ENCODE measurements around the gene LRP1B.

DNA sequence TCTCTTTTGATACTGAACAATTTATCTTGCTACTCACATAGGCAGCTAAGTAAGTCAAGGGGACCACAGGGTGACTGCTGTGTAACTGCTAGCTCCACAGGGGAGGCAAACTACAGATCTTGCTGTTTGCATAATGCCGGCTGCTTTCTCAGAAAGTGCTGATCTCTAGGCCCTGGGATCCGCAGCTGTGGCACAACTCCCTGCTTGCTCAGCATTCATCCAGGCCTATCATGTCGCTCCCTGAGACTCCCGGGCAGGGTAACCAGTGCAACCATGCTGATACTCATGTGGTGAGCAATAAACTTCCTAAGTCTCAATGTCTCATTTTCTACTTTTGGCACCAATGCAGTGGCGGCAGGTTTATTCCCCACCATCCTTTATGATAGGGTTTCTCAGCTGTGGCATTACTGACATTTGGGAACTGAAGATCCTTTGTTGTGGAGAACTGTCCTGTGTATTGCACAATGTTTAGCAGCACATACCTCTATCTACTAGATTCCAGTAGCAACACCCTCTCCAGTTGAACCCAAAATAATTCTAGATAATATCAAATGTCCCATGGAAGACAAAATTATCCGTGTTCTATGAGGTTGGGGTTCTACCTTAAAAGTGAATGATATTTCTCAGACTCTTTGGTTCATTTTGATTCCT lies 1101.3 kb downstream of the LRP1B start:
- TF ChIP-seq, protein P1, sequence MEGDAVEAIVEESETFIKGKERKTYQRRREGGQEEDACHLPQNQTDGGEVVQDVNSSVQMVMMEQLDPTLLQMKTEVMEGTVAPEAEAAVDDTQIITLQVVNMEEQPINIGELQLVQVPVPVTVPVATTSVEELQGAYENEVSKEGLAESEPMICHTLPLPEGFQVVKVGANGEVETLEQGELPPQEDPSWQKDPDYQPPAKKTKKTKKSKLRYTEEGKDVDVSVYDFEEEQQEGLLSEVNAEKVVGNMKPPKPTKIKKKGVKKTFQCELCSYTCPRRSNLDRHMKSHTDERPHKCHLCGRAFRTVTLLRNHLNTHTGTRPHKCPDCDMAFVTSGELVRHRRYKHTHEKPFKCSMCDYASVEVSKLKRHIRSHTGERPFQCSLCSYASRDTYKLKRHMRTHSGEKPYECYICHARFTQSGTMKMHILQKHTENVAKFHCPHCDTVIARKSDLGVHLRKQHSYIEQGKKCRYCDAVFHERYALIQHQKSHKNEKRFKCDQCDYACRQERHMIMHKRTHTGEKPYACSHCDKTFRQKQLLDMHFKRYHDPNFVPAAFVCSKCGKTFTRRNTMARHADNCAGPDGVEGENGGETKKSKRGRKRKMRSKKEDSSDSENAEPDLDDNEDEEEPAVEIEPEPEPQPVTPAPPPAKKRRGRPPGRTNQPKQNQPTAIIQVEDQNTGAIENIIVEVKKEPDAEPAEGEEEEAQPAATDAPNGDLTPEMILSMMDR (conservative IDR thresholded peaks at IDR 0.05 in 1 of 2, IDR thresholded peaks at IDR 0.05 in 1 of 2; ENCODE audit: low read depth in 1 of 2, low read length in 2 of 2): no peak
- TF ChIP-seq EZH2 (IDR thresholded peaks at IDR 0.05; ENCODE audit: low read length, missing control alignments): no peak

All from fibroblast of lung (primary cell).